Erythroblast (primary cell): ENCODE data around the gene TMEM45B.

Source experiments
- GATA1 ChIP-seq: IDR thresholded peaks from 2 replicates; pipeline ENCODE4 v1.6.1; 2011; ENCODE audit warnings: low read depth, mild to moderate bottlenecking, control low read depth, low read length, moderate library complexity
- POLR2A ChIP-seq: IDR thresholded peaks from 2 replicates; pipeline ENCODE4 v1.6.1; 2011; ENCODE audit warnings: mild to moderate bottlenecking, low read length

GRCh38 chr11:129768356-129768755 is 47.3 kb upstream of the TMEM45B start:
- TF ChIP-seq POLR2A, result no peak
- no peak for TF ChIP-seq GATA1
